Sigmoid colon (tissue), 7 donors: ENCODE results near the gene BIRC7. TPM values are rescaled to one million over a fixed set of nuclear protein-coding genes. Genes with fewer than 3 reads are reported as not detected.

ENCODE experiments used
- DNase-seq: peaks from one replicate; pipeline ENCODE4 v3.0.0-alpha.2; 2019
- H3K27ac ChIP-seq, 4 donors: fragments of 200-600 bp; sonication (generic); one replicate each; pipeline ENCODE4 v1.5.1; 2016 to 2019; ENCODE audit warnings: mild to moderate bottlenecking in 1 of 4
- H3K27me3 ChIP-seq, 3 donors: fragments of 200-600 bp; sonication (generic); one replicate each; pipeline ENCODE4 v1.5.1; 2019; ENCODE audit warnings: mild to moderate bottlenecking in 1 of 3
- H3K36me3 ChIP-seq, 4 donors: fragments of 200-600 bp; sonication (generic); one replicate each; pipeline ENCODE4 v1.5.1; 2016 to 2019
- H3K4me1 ChIP-seq, 4 donors: fragments of 200-600 bp; sonication (generic); one replicate each; pipeline ENCODE4 v1.5.1; 2017 to 2019
- H3K4me3 ChIP-seq, 4 donors: fragments of 200-600 bp; sonication (generic); one replicate each; pipeline ENCODE4 v1.5.1; 2017 to 2019; ENCODE audit warnings: mild to moderate bottlenecking in 2 of 4, moderate library complexity in 1 of 4
- H3K9me3 ChIP-seq, 4 donors: fragments of 200-600 bp in 3 of 4; sonication (generic) in 3 of 4; one replicate each; pipeline versions ENCODE4 v1.5.1 to v1.6.1; 2013 to 2019
- EP300 ChIP-seq, 4 donors: sonication (generic); formaldehyde crosslinking; IDR thresholded peaks; one replicate each; pipeline ENCODE4 v1.6.1; 2017; ENCODE audit warnings: antibody characterized with exemption in 4 of 4
- POLR2A ChIP-seq, 2 donors: fragments of 450-650 bp; IDR thresholded peaks; one replicate each; pipeline ENCODE4 v1.6.1; 2016; ENCODE audit warnings: antibody characterized with exemption in 2 of 2, mild to moderate bottlenecking in 2 of 2, moderate library complexity in 2 of 2
- POLR2AphosphoS5 ChIP-seq, 4 donors: sonication (generic); formaldehyde crosslinking; IDR thresholded peaks; one replicate each; pipeline ENCODE4 v1.6.1; 2017; ENCODE audit warnings: antibody characterized with exemption in 4 of 4
- WGBS, 2 donors: extraction: QIAGEN DNeasy Blood & Tissue Kit; methylation state at CpG; one replicate each; pipeline ENCODE4 v1.1.7; 2013; 5-methylcytosine and 5-hydroxymethylcytosine counted together
- intact Hi-C: fragments of 100-400 bp; cut with DNase I; formaldehyde crosslinking; loops from one replicate; pipeline ENCODE4 v1.15.1; 2023
- polyA plus RNA-seq, 3 donors: library from polyadenylated mRNA; stranded (reverse); fragments of 200-250 nt; gene quantifications; one replicate each; pipeline ENCODE4 v1.2.3, GENCODE V29; 2013
- total RNA-seq, 4 donors: library from RNA; depleted of rRNA; stranded (reverse); fragments of >200 nt; gene quantifications; one replicate each; pipeline ENCODE4 v1.1.0, GENCODE V29; 2016
- TF ChIP-seq, protein P1 (sequence below), 4 experiments: fragments of 450-650 bp in 3 of 4; fragments of 200-600 bp in 1 of 4; IDR thresholded peaks; one replicate each; pipeline ENCODE4 v1.5.1; 2016 to 2019; ENCODE audit warnings: antibody characterized with exemption in 4 of 4, mild to moderate bottlenecking in 3 of 4, moderate library complexity in 2 of 4
- donor health status: healthy with polysubstance abuse.
- donor health status: Bipolar disorder and iron deficiency.
- donor health status: healthy.

BIRC7 gene
- total and polyA plus RNA-seq, 7 donors: 0.15 to 1.2 (median 0.66) TPM; not detected in 3

DNA sequence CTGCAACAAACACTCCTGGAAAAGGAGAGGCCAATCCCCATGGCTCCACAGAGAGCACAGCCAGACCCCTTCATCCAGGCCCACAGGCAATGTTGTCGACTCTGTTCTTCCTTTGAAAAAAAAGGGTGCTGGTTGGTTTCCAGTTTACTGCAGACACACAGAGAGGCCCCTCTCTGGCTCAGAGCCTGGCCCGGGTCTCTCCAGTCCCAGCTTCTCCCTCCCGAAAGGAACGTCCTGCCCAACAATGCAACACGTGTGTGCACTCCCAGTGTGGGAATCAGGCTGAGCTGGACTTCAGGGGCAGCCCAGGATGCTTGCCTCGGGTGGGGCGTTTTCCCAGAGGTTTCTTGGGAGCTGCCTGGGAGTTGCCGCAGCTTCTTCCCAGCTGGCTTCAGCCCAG is 23.1 kb downstream of the BIRC7 start:
- 30 to 51% methylated on average over 8 of the region's 8 CpGs for WGBS, 2 donors
- Histone ChIP-seq H3K9me3 (no peaks in the 10 kb centered on the region), H3K4me3 (no peak overlapping the region), H3K4me1 (peaks cover 0 to 10% (median 9%) of the 10 kb centered on the region in 4 donors), H3K36me3 (no peaks in the 10 kb centered on the region), H3K27me3 (peaks cover 18 to 79% (median 49%) of the 10 kb centered on the region in 3 donors), H3K27ac (no peak overlapping the region)
- TF ChIP-seq, protein P1, sequence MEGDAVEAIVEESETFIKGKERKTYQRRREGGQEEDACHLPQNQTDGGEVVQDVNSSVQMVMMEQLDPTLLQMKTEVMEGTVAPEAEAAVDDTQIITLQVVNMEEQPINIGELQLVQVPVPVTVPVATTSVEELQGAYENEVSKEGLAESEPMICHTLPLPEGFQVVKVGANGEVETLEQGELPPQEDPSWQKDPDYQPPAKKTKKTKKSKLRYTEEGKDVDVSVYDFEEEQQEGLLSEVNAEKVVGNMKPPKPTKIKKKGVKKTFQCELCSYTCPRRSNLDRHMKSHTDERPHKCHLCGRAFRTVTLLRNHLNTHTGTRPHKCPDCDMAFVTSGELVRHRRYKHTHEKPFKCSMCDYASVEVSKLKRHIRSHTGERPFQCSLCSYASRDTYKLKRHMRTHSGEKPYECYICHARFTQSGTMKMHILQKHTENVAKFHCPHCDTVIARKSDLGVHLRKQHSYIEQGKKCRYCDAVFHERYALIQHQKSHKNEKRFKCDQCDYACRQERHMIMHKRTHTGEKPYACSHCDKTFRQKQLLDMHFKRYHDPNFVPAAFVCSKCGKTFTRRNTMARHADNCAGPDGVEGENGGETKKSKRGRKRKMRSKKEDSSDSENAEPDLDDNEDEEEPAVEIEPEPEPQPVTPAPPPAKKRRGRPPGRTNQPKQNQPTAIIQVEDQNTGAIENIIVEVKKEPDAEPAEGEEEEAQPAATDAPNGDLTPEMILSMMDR (IDR thresholded peaks at IDR 0.05): no peak
- intact Hi-C loops: no loop called here
- DNase-seq: no peak

DNA sequence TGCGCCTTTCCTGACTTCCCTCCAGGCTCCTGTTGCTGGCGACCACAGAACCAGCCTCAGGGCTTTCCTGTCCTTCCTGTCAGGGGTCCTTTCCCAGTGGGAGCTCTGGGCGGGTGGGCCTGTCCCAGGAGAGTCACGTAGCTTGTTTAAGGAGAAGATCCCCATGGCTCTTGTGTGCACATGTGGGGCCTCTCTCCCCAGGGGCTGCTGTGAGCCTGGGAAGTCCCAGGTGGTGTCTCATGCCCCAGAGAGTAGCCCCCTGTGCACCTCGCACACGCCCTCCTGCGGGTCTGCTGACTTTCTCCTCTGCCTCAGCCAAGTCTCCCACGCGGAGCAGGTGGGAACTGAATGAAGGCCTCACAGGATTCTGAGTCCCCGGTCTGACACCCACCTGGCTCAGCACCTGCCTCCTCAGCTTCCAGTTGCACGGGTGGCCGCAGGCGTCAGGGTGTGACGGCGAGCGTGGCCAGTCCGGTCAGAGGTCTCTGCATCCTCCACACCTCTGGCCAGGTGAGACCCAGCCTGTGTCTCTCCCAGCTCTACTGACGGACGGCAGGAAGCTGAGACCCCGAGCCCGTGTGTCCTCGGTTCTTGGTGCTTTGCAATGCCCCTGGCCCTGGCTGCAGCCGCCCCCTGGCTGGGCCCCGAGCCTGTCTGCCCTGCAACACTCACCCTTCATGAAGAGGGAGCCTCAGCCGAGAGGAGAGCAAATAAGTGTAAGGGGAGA is 24.2 kb downstream of the BIRC7 start:
- H3K9me3 ChIP-seq: no peaks in the 10 kb centered on the region
- WGBS, 2 donors: 83 to 85% methylated on average over 25 of the region's 25 CpGs
- H3K4me1 ChIP-seq: no peaks in the 10 kb centered on the region
- peaks cover 7 to 75% (median 43%) of the 10 kb centered on the region in 3 donors for H3K27me3 ChIP-seq
- no peaks in the 10 kb centered on the region for H3K36me3 ChIP-seq
- intact Hi-C loops: no loop called here
- TF ChIP-seq, protein P1 (IDR thresholded peaks at IDR 0.05): no peak
- no peak for TF ChIP-seq POLR2AphosphoS5 (IDR thresholded peaks at IDR 0.05)
- TF ChIP-seq EP300 (IDR thresholded peaks at IDR 0.05): no peak
- no peak for TF ChIP-seq POLR2A (IDR thresholded peaks at IDR 0.05)
- H3K27ac ChIP-seq: no peak overlapping the region
- no peak for DNase-seq
- H3K4me3 ChIP-seq: no peak overlapping the region

DNA sequence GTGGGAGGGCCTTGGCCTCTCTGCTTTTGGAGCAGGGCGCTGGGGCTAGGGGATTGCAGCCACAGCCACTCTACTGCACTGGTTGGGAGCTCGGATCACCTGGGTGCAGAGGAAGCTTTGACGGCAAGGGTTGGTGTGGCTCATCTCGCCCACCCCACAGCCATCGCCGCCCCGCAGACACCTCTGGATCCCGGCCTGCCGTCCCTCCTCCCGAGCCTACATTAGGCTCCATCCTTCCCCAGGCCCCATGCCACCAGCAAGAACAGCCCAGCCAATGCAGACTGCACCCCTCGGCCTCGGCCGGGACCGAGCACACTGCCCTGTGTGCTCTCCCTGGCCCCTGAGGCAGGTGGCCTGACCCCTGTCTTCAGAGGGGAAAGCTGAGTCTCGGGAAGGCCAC is 24.8 kb downstream of the BIRC7 start:
- intact Hi-C loops: no loop called here

DNA sequence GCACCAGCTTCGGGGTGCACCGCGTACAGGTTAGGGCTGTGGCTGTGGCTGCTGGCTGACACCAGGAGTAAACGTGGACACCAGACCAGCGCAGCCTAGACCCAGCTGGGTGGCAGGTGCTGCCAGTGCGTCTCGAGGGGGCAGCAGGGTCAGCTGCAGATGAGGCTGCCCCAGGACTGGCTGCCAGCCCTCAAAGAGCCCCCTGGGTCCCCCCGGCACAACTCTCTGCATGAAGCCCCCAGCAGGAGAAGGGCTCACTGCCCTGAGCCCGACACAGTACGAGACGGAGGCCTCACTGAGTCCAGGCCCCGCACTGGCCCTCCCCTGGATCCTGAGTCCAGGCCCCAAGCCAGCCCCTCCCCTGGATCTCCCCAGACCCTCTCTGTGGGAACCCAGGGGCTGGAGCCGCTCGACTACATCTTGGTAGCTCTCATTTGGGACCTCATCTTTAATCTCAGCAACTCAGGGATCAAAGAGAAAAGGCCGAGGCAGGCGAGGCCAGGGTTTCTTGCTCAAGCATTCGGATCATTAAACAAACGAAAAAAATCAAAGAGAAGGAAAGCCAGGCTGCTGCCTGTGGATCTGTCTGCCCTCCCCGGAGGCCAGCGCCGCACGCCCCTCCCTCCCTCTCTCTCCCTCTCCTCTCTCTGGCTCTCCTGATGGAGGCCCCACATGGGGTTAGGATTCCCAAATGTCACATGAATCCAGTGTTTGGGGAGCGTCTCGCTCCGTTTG is 25.5 kb downstream of the BIRC7 start:
- DNase-seq: no peak
- intact Hi-C loops: no loop called here
- no peak overlapping the region for H3K4me3 ChIP-seq
- H3K27me3 ChIP-seq: peaks cover 6 to 75% (median 42%) of the 10 kb centered on the region in 3 donors
- no peak for TF ChIP-seq POLR2AphosphoS5 (IDR thresholded peaks at IDR 0.05)
- TF ChIP-seq EP300 (IDR thresholded peaks at IDR 0.05): no peak
- TF ChIP-seq POLR2A (IDR thresholded peaks at IDR 0.05): no peak
- TF ChIP-seq, protein P1 (IDR thresholded peaks at IDR 0.05): no peak
- 60 to 68% methylated on average over 25 of the region's 25 CpGs for WGBS, 2 donors
- no peaks in the 10 kb centered on the region for H3K4me1 ChIP-seq
- H3K9me3 ChIP-seq: no peaks in the 10 kb centered on the region
- H3K36me3 ChIP-seq: no peaks in the 10 kb centered on the region
- H3K27ac ChIP-seq: no peak overlapping the region

More for the DNA sequence above, 24.8 kb downstream of the BIRC7 start:
- Histone ChIP-seq H3K27me3 (peaks cover 6 to 75% (median 43%) of the 10 kb centered on the region in 3 donors), H3K36me3 (no peaks in the 10 kb centered on the region), H3K27ac (no peak overlapping the region), H3K4me3 (no peak overlapping the region), H3K4me1 (no peaks in the 10 kb centered on the region), H3K9me3 (no peaks in the 10 kb centered on the region)
- DNase-seq: no peak
- WGBS, 2 donors: 86 to 92% methylated on average over 15 of the region's 15 CpGs
- no peak for TF ChIP-seq EP300 (IDR thresholded peaks at IDR 0.05)
- TF ChIP-seq, protein P1 (IDR thresholded peaks at IDR 0.05): no peak
- TF ChIP-seq POLR2AphosphoS5 (IDR thresholded peaks at IDR 0.05): no peak
- TF ChIP-seq POLR2A (IDR thresholded peaks at IDR 0.05): no peak
